OCI-LY7 (cell line): ENCODE results near the gene ATP5PD. TPM values are rescaled to one million over a fixed set of nuclear protein-coding genes. Genes with fewer than 3 reads are reported as not detected.

Source experiments
- BruUV-seq: library from RNA; stranded (reverse); fragments of 400-500 nt; replicated peaks from 2 replicates; lab custom pipeline; 2021; lab: Mats Ljungman, UMichigan
- CTCF ChIA-PET: fragments of 300-600 bp; sonication (Branson Sonifier 250); formaldehyde crosslinking; loops from one replicate; lab custom pipeline; 2022; ENCODE audit warnings: antibody characterized with exemption; ENCODE audit not compliant: unreplicated experiment; lab: Charles Lee
- POLR2A ChIA-PET: fragments of 300-600 bp; sonication (Branson Sonifier 250); formaldehyde crosslinking; loops from one replicate; lab custom pipeline; 2022; ENCODE audit warnings: antibody characterized with exemption; lab: Charles Lee
- DNase-seq: peaks from one replicate; pipeline ENCODE4 v3.0.0-alpha.2; 2015; ENCODE audit warnings: low spot score
- H2AFZ ChIP-seq: fragments of 200-600 bp; sonication (generic), shearing (Covaris generic); 2 replicates; pipeline ENCODE4 v1.6.1; 2014; ENCODE audit warnings: mild to moderate bottlenecking, antibody characterized with exemption, low read length, moderate library complexity
- H3K27ac ChIP-seq: fragments of 200-600 bp; sonication (generic); 2 replicates; pipeline ENCODE4 v1.5.1; 2014; ENCODE audit warnings: mixed run types, low read depth, mild to moderate bottlenecking, moderate library complexity, low read length, inconsistent platforms; ENCODE audit not compliant: poor library complexity, severe bottlenecking
- H3K36me3 ChIP-seq: fragments of 200-600 bp; sonication (generic); 2 replicates; pipeline ENCODE4 v1.6.1; 2014; ENCODE audit warnings: mild to moderate bottlenecking, antibody characterized with exemption, low read length, moderate library complexity, mixed read lengths; ENCODE audit not compliant: insufficient read depth
- H3K4me1 ChIP-seq: fragments of 200-600 bp; sonication (generic); 2 replicates; pipeline ENCODE4 v1.5.1; 2014; ENCODE audit warnings: mild to moderate bottlenecking, low read length; ENCODE audit not compliant: insufficient read depth, poor library complexity, severe bottlenecking
- H3K4me2 ChIP-seq: fragments of 200-600 bp; sonication (generic); 2 replicates; pipeline ENCODE4 v1.6.1; 2014; ENCODE audit warnings: mild to moderate bottlenecking, low read length
- H3K4me3 ChIP-seq: fragments of 200-600 bp; sonication (generic); 2 replicates; pipeline ENCODE4 v1.5.1; 2014; ENCODE audit warnings: mild to moderate bottlenecking, low read depth, low read length; ENCODE audit not compliant: poor library complexity, severe bottlenecking
- H3K79me2 ChIP-seq: fragments of 200-600 bp; sonication (generic); 2 replicates; pipeline ENCODE4 v1.6.1; 2016; ENCODE audit warnings: low read depth, mild to moderate bottlenecking, low read length, moderate library complexity, mixed read lengths; ENCODE audit not compliant: insufficient read depth
- H3K9me2 ChIP-seq: fragments of 200-600 bp; sonication (generic); 2 replicates; pipeline ENCODE4 v1.6.1; 2016; ENCODE audit warnings: mild to moderate bottlenecking, low read length, mixed read lengths; ENCODE audit not compliant: insufficient read depth
- H3K9me3 ChIP-seq: fragments of 200-600 bp; sonication (generic); 2 replicates; pipeline ENCODE4 v1.6.1; 2014; ENCODE audit warnings: mild to moderate bottlenecking, mixed run types, low read length, mixed read lengths
- H4K20me1 ChIP-seq: fragments of 200-600 bp; sonication (generic); 2 replicates; pipeline ENCODE4 v1.6.1; 2014; ENCODE audit warnings: mild to moderate bottlenecking, antibody characterized with exemption, low read length, moderate library complexity, mixed read lengths; ENCODE audit not compliant: insufficient read depth
- CTCF ChIP-seq: fragments of 200-600 bp; sonication (generic); conservative IDR thresholded peaks from 2 replicates; pipeline ENCODE4 v1.5.1; 2014; ENCODE audit warnings: mild to moderate bottlenecking, antibody characterized with exemption, low read length, moderate library complexity, mixed read lengths
- EZH2phosphoT487 ChIP-seq: fragments of 200-600 bp; sonication (generic); IDR thresholded peaks from 2 replicates; pipeline ENCODE4 v1.6.1; 2018; ENCODE audit warnings: low read depth, borderline replicate concordance, mild to moderate bottlenecking, mixed run types, antibody characterized with exemption, low read length, moderate library complexity, mixed read lengths
- intact Hi-C: fragments of 100-400 bp; cut with micrococcal nuclease; formaldehyde crosslinking; loops from one replicate; pipeline ENCODE4 v1.10.0; 2022; ENCODE audit not compliant: unreplicated experiment
- total RNA-seq, 2 experiments: library from RNA; depleted of rRNA in 1 of 2; stranded (reverse); fragments of >200 nt in 1 of 2; shearing (Covaris generic) in 1 of 2; gene quantifications; 2 replicates each; pipeline ENCODE4 v1.2.3, GENCODE V29; 2014 to 2022

ATP5PD gene
- total RNA-seq, 2 experiments from 2014 or later: 301 to 317 TPM

GRCh38 chr17:75024686-75025397, 21.9 kb downstream of the ATP5PD start:
- DNase-seq: no peak

GRCh38 chr17:75020331-75021110, 26.2 kb downstream of the ATP5PD start:
- no peaks in the 10 kb centered on the region for H3K4me1 ChIP-seq
- no peaks in the 10 kb centered on the region for H3K9me2 ChIP-seq
- DNase-seq: no peak
- POLR2A ChIA-PET: interaction anchor here (0.6 to 1.2 kb wide), 2 partner anchors 11 to 33 kb away, joined by 3 read pairs; partner anchors contain the start of gene CDR2L
- TSS peak; percentile 82 for BruUV-seq
- no peak overlapping the region for H3K4me3 ChIP-seq
- H3K36me3 ChIP-seq: peaks cover 85% of the 10 kb centered on the region
- no peaks in the 10 kb centered on the region for H3K79me2 ChIP-seq
- H3K27ac ChIP-seq: no peak overlapping the region
- TF ChIP-seq CTCF: no peak
- TF ChIP-seq EZH2phosphoT487: no peak
- H3K4me2 ChIP-seq: no peak overlapping the region
- H4K20me1 ChIP-seq: no peaks in the 10 kb centered on the region
- intact Hi-C loops: no loop called here
- H2AFZ ChIP-seq: no peak overlapping the region
- peaks cover 5% of the 10 kb centered on the region; the same call in 1 of the 2 replicates for H3K9me3 ChIP-seq
- CTCF ChIA-PET: interaction anchor here (0.6 kb wide), 1 partner anchor 121 kb away, joined by 3 read pairs; no protein-coding TSS in a partner anchor

More at GRCh38 chr17:75024686-75025397, 21.9 kb downstream of the ATP5PD start:
- peaks cover 15% of the 10 kb centered on the region; the same call in 1 of the 2 replicates for H3K9me3 ChIP-seq
- no peaks in the 10 kb centered on the region for H3K9me2 ChIP-seq
- no peak overlapping the region for H3K27ac ChIP-seq
- H3K4me3 ChIP-seq: no peak overlapping the region
- BruUV-seq: no TSS peak
- H3K4me2 ChIP-seq: no peak overlapping the region
- peaks cover 54% of the 10 kb centered on the region for H3K36me3 ChIP-seq
- H2AFZ ChIP-seq: no peak overlapping the region
- H3K79me2 ChIP-seq: no peaks in the 10 kb centered on the region
- POLR2A ChIA-PET: interaction anchor here (1.3 to 2.0 kb wide), 3 partner anchors 11 to 61 kb away, joined by 3 to 14 read pairs (median 5); partner anchors contain the start of genes CDR2L and MRPL58
- no peak for TF ChIP-seq CTCF
- no peak for TF ChIP-seq EZH2phosphoT487
- CTCF ChIA-PET: interaction anchor here (1.0 to 2.7 kb wide), 2 partner anchors 12 to 178 kb away, joined by 3 to 9 read pairs; partner anchors contain the start of gene MRPL58
- H3K4me1 ChIP-seq: no peaks in the 10 kb centered on the region
- H4K20me1 ChIP-seq: no peaks in the 10 kb centered on the region
- intact Hi-C loops: no loop called here
